ENCODE data around the gene CPNE2. TPM values are rescaled to one million over a fixed set of nuclear protein-coding genes. Genes with fewer than 3 reads are reported as not detected.

The CPNE2 gene
- total RNA-seq, 1 donor from 2014 or later: 36.6 TPM

DNA sequence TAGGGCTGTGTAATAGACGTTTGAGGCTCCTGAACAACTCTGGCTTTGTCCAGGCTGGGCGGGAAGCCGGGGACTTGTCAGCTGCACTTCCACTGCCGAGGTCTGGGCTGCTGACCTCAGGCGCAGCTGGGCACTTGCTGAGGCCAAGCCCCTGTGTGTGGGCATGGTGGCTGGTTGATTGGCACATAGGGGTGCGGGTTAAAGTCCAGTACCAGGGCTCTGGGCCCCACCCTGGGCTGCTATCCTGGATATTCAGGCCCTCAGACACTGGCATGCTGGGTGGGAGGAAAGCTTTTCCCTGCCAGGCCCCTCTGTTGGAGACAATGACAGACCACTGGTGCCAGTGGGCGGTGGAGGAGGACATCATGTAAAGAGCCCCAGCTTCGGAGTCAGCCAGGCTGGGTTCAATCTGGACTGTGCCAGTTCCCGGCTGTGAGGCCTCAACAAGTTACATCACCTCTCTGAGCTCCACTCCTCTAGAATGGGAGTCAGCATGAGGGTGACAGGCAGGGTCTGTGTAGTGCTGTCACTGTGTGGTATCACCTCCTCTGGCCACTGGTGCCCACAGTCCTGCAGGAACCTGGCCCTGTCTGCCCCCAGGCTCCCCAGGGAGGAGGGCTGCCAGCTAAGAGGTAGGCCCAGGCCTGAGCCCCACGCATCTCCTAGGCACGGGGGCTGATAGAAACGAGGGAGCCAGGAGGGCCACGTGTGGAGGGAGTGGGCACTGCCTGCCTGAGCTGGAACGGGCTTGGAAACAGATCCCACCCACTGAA, 51.0 kb downstream of the CPNE2 start:
- peaks cover 0 to 5% of the 10 kb centered on the region in 2 donors for H3K4me1 ChIP-seq
- DNase-seq (ENCODE audit: low spot score in 2 of 2): no peak
- intact Hi-C loops (cut with DNase I): no loop called here
- H3K36me3 ChIP-seq: no peaks in the 10 kb centered on the region
- H3K27ac ChIP-seq: no peak overlapping the region
- no peaks in the 10 kb centered on the region for H3K9me3 ChIP-seq
- TF ChIP-seq, protein P1, sequence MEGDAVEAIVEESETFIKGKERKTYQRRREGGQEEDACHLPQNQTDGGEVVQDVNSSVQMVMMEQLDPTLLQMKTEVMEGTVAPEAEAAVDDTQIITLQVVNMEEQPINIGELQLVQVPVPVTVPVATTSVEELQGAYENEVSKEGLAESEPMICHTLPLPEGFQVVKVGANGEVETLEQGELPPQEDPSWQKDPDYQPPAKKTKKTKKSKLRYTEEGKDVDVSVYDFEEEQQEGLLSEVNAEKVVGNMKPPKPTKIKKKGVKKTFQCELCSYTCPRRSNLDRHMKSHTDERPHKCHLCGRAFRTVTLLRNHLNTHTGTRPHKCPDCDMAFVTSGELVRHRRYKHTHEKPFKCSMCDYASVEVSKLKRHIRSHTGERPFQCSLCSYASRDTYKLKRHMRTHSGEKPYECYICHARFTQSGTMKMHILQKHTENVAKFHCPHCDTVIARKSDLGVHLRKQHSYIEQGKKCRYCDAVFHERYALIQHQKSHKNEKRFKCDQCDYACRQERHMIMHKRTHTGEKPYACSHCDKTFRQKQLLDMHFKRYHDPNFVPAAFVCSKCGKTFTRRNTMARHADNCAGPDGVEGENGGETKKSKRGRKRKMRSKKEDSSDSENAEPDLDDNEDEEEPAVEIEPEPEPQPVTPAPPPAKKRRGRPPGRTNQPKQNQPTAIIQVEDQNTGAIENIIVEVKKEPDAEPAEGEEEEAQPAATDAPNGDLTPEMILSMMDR (IDR thresholded peaks at IDR 0.05): no peak
- H3K27me3 ChIP-seq: no peaks in the 10 kb centered on the region
- H3K4me3 ChIP-seq: no peak overlapping the region

DNA sequence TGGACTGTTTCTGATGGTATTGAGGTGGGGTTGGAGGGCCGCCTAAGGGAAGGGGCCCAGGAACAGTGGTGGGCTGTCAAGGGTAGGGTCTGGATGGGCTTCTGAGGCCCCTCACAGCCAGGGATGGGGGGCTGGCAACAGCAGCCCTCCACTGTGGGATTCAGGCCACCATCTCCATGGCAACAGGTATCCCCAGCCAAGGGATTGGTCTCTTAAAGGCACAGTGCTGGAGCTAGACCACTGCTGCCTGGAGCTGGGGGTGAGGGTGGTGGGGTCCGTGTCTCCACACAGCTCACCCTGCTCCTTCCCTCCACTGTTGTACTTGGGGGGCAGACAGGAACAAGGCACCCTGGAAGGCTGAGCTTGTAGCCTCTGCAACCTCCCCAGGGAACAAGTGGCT, 51.6 kb downstream of the CPNE2 start:
- Histone ChIP-seq H3K4me1 (peaks cover 0 to 5% of the 10 kb centered on the region in 2 donors), H3K27ac (no peak overlapping the region), H3K9me3 (no peaks in the 10 kb centered on the region), H3K4me3 (no peak overlapping the region), H3K36me3 (peaks cover 0 to 1% of the 10 kb centered on the region in 2 donors), H3K27me3 (no peaks in the 10 kb centered on the region)
- no peak for DNase-seq (ENCODE audit: low spot score in 2 of 2)
- TF ChIP-seq, protein P1 (IDR thresholded peaks at IDR 0.05): no peak
- intact Hi-C loops (cut with DNase I): no loop called here

DNA sequence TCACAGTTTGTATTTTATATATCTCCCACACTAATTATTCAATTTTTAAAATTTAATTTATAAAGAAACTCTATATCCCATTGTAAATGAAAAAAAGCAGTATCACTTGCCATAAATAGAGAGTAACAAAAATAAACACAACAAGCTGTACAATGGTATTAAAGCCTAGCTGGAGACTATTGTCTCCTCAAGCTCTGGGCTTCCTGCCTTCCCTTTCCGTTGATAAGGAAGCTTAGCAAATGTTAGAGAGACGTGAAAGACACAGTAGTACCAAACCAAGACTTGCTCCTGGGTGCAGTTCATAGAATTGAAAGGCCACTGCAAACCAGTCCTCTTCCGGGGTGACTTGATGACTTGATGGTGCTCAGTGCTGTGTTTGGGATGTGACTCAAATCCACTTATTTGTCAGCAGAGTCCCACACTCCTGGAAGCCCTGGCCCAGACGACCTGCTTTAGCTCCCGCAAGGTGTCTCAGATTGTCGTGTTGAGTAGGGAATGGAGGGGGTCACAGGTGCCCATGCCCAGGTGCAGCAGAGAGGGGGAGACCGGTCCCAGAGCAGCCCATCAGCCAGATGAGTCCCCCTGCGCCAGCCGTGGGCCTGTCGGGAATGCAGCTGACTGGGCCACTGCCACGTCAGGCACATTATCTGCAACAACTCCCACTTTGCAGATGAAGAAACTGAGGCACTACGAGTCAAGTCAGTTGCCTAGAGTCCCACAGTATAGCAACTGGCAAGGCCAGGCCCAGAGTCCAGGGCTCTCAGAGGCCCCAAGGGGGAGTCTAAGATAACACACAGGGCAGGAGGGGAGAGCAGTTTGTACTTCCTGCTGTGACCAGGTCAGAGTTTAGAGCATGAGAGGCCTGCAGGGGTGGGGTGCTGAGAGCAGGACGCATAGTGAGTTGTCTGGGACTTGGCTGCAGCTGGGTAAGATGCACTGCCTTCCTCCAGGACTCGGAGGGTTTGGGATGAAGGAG, 53.0 kb downstream of the CPNE2 start:
- no peaks in the 10 kb centered on the region for H3K9me3 ChIP-seq
- peaks cover 0 to 4% of the 10 kb centered on the region in 2 donors for H3K4me1 ChIP-seq
- no peak for DNase-seq (ENCODE audit: low spot score in 2 of 2)
- no peak overlapping the region for H3K27ac ChIP-seq
- TF ChIP-seq, protein P1 (IDR thresholded peaks at IDR 0.05): no peak
- H3K4me3 ChIP-seq: no peak overlapping the region
- H3K36me3 ChIP-seq: peaks cover 5 to 7% of the 10 kb centered on the region in 2 donors
- intact Hi-C loops (cut with DNase I): no loop called here
- H3K27me3 ChIP-seq: no peaks in the 10 kb centered on the region

DNA sequence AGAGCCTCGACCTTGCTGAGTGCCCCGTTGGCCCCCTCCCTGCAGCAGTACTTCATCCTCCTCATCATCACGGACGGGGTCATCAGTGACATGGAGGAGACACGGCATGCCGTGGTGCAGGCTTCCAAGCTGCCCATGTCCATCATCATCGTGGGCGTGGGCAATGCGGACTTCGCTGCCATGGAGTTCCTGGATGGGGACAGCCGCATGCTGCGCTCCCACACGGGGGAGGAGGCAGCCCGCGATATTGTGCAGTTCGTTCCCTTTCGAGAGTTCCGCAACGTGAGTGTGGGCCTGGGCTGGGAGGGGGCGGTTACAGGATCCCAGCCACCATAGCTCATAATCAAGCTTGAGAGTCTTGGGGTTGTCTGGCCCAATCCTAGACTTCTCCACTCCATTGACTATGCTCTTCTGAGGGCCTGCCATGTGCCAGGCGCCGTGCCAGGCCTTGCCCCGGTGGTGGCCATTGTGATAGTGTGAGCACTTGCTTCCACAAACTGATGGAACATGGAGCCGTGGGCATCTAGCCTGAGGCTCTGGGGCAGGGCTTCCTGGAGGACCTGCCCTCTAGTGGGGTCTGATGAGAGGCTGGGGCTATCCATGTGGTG, 53.8 kb downstream of the CPNE2 start:
- H3K9me3 ChIP-seq: no peaks in the 10 kb centered on the region
- H3K4me1 ChIP-seq: peaks cover 0 to 2% of the 10 kb centered on the region in 2 donors
- H3K4me3 ChIP-seq: no peak overlapping the region
- H3K36me3 ChIP-seq: peaks cover 5 to 7% of the 10 kb centered on the region in 2 donors
- H3K27ac ChIP-seq: no peak overlapping the region
- intact Hi-C loops (cut with DNase I): no loop called here
- DNase-seq (ENCODE audit: low spot score in 2 of 2): no peak
- no peaks in the 10 kb centered on the region for H3K27me3 ChIP-seq
- TF ChIP-seq, protein P1 (IDR thresholded peaks at IDR 0.05): no peak

DNA sequence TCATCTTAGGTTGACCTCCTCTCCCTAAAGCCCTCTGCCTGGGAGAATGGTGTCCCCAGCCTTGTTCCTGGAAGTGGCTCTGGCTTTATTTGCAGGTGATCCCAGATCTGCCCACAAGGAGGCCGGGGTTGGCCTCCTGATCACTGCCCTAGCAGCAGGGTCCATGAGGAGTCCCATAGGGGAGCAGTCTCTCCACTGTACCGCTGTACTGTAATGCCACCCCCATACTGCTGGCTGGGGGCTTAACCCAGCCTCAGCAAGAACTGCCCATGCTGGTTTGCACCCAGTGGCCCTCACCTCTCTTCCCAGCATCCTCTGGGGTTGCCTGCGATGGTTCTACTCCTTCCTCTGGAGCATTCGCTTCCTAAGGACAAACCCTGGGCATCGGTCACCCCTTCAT, 54.4 kb downstream of the CPNE2 start:
- Histone ChIP-seq H3K27ac (no peak overlapping the region), H3K27me3 (no peaks in the 10 kb centered on the region), H3K36me3 (peaks cover 5 to 7% of the 10 kb centered on the region in 2 donors), H3K4me1 (peaks cover 0 to 2% of the 10 kb centered on the region in 2 donors), H3K9me3 (no peaks in the 10 kb centered on the region), H3K4me3 (no peak overlapping the region)
- intact Hi-C loops (cut with DNase I): no loop called here
- TF ChIP-seq, protein P1 (IDR thresholded peaks at IDR 0.05): no peak
- no peak for DNase-seq (ENCODE audit: low spot score in 2 of 2)
